Dedifferentiated amniotic fluid mesenchymal stem cell (primary cell): ENCODE results near the gene SPECC1L.
"Not testable (repeated sequence)": the region's sequence is repeated elsewhere in the genome, so short reads cannot be mapped to it uniquely, and the experiment has no call there.

Experiments used
- DNase-seq: peaks from one replicate; pipeline ENCODE4 v3.0.0-alpha.2; 2016; ENCODE audit errors: extremely low spot score

Gene SPECC1L

GRCh38 chr22:24284747-24285203, 14.1 kb downstream of the SPECC1L start:
- DNase-seq: no peak

DNA sequence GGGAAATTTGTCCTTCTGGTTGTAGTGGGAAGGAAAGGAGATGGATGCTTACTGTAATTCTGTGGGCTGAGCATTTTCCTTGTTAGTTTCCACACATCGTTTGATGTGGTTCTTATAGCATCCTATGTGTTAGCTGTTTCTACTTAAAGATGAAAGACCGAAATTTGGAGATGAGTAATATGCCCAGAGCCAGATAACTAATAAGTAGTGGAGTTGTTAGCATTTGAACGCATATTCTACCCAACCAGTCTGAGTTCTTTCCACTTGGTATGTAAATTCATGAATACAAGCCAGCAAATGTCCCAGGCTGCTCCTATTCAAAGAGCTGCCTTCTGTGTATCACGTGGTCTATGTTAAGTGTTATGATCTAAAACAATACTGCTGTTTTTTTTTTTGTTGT, 14.6 kb downstream of the SPECC1L start:
- no peak for DNase-seq

DNA sequence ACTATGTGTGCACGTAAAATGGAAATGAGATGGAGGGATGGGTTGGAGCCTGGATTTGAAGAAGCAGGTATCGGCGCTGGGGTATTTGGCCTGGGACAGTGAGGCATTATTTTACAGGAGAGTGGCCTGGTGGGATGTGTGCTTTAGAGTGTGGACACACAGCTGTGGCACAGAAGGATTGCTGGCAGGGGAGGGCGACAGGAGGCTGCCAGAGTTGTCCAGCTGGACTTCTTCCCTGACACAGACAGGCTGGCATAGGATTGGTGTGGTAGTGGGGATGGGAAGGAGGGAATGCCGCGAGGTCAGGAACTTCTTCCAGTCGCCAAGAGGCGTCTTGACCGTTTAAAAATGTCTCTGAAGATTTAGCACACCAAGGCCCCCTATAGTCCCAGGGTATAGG, 16.6 kb downstream of the SPECC1L start:
- not testable (repeated sequence) for DNase-seq

DNA sequence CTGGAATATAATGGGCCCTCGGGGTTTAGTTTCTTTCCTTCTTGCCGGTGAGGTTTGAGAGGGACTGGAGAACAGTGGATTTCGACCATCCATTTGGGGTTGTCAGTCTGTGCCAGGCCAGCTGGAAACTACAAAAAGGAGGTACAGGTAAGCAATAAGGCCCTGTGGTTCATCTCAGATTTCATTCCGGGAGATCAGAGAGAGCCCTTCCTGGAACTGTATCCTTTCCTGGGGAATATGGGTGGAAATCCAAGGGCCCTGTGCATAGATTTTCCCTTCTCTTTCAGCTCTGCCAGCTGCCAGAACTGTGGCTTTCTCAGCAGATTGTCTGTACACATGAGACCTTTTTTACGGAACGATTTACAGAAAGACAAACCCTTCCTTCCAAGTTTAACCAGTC, 17.2 kb downstream of the SPECC1L start:
- DNase-seq: not testable (repeated sequence)

GRCh38 chr22:24289114-24289513, 18.5 kb downstream of the SPECC1L start:
- DNase-seq: peak; percentile 75

DNA sequence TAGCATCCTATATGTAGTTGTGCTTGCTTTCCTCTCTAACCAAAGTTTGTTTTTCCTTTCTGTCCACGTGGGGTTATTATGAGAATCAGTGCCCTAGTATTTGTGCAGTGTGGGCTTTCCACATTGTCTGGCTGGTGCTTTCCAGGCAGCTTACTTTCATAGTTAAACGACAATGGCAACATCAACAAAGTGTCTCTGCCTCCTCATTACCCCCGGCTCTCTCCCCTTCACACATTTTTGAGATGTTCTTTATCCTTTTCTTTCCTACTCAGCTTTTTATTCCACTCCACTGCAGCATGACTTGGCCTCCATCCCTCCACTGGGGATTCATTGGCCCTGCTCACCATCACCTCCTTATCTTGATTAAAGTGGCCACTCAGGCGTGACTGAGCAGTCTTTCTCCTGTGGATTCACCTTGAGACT, 19.1 kb downstream of the SPECC1L start:
- no peak for DNase-seq

DNA sequence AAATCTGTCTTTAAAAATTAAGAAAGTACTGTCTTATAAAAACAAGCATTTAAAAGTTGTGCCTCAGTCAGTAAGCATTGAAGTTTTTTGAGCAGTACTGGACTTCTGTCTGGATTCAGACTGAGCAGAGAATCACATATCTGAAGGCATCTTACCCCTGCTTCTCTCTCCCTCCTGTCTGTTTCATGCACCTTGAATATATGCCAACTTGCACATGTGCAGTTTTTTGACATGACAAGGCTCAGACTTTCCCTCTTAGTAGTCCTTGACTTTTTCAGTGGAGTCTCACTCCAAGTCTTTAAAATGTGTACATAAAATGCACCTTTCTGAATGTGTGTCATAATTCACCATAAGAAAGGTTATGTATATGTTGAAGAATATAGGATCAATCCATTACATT, 19.8 kb downstream of the SPECC1L start:
- no peak for DNase-seq

DNA sequence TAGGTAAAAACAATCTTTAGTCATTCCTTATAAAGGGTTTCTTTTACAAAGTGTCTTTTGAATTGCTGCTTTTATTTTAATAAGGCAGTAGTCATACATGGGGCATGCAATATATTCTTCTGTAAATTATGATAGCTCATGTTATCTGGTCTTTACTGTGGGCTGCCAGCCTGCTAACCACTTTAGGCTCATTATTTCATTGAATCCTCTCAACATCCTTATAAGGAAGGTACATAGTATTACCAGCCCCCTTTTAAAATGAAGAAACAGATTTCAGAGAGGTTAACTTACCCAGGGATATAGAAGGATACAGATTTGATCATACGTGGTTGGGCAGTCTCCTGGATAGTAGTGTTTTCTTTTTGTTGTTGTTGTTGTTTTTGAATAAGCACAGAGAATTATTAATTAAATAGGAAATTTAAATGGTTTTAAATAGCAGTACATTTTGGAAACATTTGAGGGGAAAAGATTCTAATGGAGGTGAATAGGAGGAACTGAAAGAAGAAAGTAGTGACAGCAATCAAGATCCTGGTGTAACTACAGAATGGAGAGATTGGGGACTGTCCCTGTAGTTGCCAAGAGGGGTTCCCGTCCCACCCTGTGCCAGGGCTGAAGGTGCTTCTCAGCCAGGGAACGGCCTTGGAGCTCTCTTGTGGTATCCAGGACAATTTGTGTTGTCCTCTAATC, 21.0 kb downstream of the SPECC1L start:
- DNase-seq: no peak

DNA sequence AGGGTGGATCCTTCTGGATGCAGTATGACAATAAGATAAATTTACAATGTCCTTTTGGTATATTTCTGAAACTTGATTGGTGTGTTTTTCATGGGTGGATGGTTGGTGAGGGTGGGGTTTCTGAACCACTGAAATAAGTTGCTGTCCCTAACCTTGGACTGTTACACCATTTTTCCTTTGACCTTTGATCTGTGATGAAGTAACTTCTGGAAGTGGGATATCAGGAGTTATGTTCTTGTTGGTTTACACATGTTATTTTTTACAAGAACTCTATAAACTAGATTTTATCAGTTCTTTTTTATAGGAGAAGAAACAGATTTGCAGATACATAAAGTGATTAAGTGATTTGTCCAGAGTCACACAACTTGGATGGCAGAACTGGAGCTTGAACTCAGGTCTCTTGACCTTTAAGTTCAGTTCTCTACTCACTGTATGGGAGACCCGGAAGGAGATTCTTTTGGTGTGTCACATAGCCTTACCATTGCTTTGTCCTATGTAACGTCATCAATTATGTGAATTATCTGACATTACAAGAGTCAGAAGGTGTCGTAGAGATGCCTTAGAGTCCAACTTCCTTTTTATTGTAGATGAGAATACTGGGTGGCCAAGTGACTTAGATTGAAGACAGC, 21.7 kb downstream of the SPECC1L start:
- not testable (repeated sequence) for DNase-seq

DNA sequence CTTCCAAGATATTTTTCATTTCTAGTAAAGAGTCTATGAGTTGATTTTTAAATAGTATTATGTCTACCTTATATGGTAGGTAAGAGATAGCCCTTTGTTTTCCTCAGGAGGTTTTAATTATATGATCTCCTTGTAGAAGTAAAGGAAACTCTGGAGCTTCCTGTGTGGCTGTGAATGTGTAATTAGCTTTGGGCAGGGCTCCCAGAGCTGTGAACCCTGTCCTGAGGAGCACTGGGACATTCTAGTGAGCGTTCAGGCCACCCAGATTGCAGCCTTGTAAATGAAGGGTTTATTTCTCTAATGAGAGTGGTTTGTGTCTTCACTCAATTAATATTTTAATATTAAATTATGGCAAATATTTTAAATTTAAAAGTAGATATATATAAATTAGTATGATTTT, 24.3 kb downstream of the SPECC1L start:
- DNase-seq: not testable (repeated sequence)

GRCh38 chr22:24298497-24299155, 28.0 kb downstream of the SPECC1L start:
- not testable (repeated sequence) for DNase-seq

GRCh38 chr22:24300522-24300921, 29.9 kb downstream of the SPECC1L start:
- DNase-seq: not testable (repeated sequence)

DNA sequence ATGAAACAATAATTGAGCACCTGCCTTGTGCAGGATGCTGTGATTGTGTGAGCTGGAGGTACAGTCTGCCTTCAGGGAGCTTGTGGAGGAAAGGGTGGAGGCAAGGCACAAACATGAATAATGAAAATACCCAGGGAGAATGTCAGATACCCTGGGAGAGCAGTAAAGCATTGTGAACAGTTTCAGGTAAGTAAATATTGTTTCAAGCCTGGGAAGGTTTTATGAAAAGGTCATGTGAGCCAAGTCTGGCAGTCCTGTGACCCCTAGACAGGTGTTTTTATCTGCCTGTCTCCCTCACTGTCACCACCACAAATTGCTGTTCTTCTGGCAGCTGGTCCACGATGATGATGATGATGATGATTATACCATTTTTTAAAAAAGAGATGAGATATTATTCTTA, 32.0 kb downstream of the SPECC1L start:
- DNase-seq: no peak

GRCh38 chr22:24303007-24303406, 32.4 kb downstream of the SPECC1L start:
- DNase-seq: no peak

DNA sequence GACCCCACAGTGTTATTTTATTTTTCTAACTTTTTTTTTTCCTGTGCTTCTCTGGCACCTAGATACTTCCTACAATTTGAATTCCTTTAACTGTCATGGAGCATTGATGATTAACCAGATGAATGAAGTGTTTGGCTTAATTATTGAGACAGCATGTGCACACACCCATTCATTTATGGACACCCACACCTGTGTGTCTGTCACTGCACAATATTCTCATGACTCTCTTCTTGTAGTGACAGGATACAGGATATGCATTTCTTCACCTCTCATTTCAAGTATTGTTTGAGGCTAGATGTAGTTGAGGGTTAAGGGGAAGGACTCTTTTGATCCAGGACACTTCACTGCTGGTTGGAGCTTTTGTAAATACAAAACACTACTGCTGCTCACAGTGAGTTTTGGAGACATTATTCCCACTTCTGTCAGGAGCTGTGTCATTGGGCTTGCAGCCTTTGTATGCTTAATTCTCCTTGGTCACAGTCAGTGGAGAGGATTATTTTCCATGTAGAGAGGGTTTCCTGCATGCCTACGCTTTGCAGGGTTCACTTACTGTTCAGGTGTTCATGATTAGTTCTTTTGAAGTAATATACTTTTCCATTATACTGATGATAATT, 33.5 kb downstream of the SPECC1L start:
- DNase-seq: no peak

DNA sequence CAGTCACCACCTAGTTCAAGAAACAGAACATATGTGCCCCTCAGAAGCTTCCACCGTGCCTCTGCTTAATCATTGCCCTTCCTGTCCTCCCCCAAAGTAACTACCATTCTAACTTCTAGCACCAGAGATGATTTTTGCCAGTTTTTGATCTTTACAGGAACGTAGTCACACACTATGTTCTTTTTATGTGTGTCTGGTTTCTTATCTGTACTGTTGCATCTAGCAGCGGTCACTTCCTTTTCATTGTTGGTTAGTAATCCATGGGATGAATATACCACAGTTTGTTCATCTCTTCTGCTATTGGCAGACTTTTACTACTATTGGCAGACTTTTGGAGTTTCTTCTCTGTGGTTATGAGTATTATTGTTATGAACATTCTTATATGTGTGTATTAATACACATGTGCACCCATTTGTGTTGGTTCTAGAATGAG, 34.6 kb downstream of the SPECC1L start:
- no peak for DNase-seq

DNA sequence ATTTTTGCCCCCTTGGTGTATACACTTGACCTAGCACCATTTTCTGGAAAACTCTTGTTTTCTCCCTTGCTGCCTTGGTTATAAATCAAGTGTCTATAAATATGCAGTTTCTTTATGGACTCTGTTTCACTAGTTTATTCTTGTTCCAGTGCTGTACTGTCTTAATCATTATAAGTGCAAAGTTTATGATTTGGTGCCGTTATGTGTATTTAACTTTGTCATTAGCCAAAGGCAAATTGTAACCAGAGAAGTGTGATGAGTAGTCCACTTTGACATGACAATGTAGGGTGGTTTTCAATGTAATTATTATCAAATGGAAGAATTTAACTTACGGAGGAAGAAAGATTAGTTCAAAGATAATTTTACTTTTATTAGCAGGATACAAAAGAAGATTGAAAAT, 40.3 kb downstream of the SPECC1L start:
- no peak for DNase-seq

DNA sequence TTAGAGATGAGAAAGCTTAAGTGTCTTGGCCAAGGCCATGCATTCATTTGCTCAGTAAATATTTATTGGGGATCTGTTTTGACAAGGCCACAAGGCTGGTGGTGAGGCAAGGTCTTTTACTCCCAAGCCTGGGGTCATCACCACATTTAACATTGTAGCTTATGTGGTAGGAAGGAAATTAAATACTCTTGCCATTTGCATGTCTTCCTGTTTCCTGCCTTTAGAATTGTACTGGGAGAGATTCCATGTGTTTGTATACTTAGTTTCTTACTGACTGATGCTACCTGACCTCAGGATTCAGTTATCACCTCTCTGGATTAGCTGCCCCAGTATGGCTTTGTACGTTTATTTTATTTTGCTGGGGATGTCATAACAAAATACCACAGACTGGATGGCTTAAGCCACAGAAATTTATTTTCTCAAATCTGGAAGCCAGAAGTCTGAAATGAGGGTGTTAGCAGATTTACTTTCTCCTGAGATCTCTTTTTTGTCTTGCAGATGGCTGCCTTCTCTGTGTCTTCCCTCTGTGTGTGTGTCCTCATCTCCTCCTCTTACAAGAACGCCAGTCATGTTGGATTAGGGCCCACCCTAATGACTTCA, 44.8 kb downstream of the SPECC1L start:
- peak; percentile 14 for DNase-seq

DNA sequence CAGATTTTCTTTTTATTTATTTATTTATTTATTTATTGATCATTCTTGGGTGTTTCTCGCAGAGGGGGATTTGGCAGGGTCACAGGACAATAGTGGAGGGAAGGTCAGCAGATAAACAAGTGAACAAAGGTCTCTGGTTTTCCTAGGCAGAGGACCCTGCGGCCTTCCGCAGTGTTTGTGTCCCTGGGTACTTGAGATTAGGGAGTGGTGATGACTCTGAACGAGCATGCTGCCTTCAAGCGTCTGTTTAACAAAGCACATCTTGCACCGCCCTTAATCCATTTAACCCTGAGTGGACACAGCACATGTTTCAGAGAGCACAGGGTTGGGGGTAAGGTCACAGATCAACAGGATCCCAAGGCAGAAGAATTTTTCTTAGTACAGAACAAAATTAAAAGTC, 45.6 kb downstream of the SPECC1L start:
- not testable (repeated sequence) for DNase-seq

- not testable (repeated sequence) for DNase-seq
Observed at GRCh38 chr22:24317511-24317910, 46.9 kb downstream of the SPECC1L start.

DNA sequence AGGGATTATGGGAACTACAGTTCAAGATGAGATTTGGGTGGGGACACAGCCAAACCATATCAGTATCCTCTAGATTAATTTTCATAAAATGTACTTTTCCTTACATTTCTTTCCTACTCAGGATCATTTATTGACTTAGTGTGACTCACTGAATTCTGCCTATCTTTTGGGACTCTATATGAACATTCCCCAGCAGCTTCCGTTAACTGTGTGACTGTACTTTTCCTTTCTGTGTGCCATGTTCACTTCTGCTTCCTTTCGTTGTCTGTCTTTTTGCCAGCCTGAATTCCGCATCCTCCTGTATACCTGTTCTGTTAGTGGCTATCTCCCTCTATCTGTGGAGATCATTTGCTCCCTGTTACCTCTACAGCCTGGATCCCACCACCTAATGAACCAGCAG, 48.8 kb downstream of the SPECC1L start:
- no peak for DNase-seq

DNA sequence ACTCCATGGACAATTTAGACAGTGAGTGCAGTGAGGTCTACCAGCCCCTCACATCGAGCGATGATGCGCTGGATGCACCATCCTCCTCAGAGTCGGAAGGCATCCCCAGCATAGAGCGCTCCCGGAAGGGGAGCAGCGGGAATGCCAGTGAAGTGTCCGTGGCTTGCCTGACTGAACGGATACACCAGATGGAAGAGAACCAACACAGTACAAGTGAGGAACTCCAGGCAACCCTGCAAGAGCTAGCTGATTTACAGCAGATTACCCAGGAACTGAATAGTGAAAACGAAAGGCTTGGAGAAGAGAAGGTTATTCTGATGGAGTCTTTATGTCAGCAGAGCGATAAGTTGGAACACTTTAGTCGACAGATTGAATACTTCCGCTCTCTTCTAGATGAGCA, 51.4 kb downstream of the SPECC1L start:
- no peak for DNase-seq
